ENCODE data around the gene LEF1. TPM values are rescaled to one million over a fixed set of nuclear protein-coding genes. Genes with fewer than 3 reads are reported as not detected.

Gene LEF1
- total and polyA plus RNA-seq, 2 of the 8 experiments (the other 6 are each of a cell fraction or from before 2014, with no cell fraction given), result 2.6 to 5.2 TPM

GRCh38 chr4:108052558-108053120 is 116.1 kb downstream of the LEF1 start (continued):
- TF ChIP-seq CEBPB (IDR thresholded peaks at IDR 0.05; ENCODE audit: low read depth, low read length), result no peak

Measured in H1 (cell line).